Stimulated activated effector memory CD8-positive, alpha-beta T cell treated with anti-CD3 and anti-CD28 coated beads, Interleukin-12 subunit alpha, Interleukin-12 subunit beta, amount 100 ng/mL, for 72 hours (primary cell): Measurements from ENCODE around the gene EXOSC7.
"Not testable (repeated sequence)": the region's sequence is repeated elsewhere in the genome, so short reads cannot be mapped to it uniquely, and the experiment has no call there.

Source experiments
- ATAC-seq: fragments of 150-1000 bp; cut with Tn5 transposase; 2 replicates; pipeline ENCODE4 v1.10.0; 2021
- DNase-seq, 2 donors: peaks; one replicate each; pipeline ENCODE4 v3.0.0; 2021 to 2022; ENCODE audit warnings: low spot score in 2 of 2
- H3K27ac Mint-ChIP-seq: one replicate; pipeline ENCODE4 v1.8.0; 2022; ENCODE audit warnings: mild to moderate bottlenecking, mixed read lengths
- H3K36me3 Mint-ChIP-seq: one replicate; pipeline ENCODE4 v1.8.0; 2022; ENCODE audit warnings: mild to moderate bottlenecking, mixed read lengths
- H3K4me1 Mint-ChIP-seq: one replicate; pipeline ENCODE4 v1.8.0; 2022; ENCODE audit warnings: mixed read lengths
- H3K4me3 Mint-ChIP-seq: one replicate; pipeline ENCODE4 v1.8.0; 2022; ENCODE audit warnings: mild to moderate bottlenecking, mixed read lengths
- H3K9me3 Mint-ChIP-seq: one replicate; pipeline ENCODE4 v1.8.0; 2022; ENCODE audit warnings: mixed read lengths

Gene EXOSC7

GRCh38 chr3:45041666-45042065 lies 65.6 kb downstream of the EXOSC7 start:
- no peak overlapping the region for H3K27ac Mint-ChIP-seq
- ATAC-seq: no peak
- H3K9me3 Mint-ChIP-seq: no peaks in the 10 kb centered on the region
- H3K4me1 Mint-ChIP-seq: no peaks in the 10 kb centered on the region
- H3K36me3 Mint-ChIP-seq: no peaks in the 10 kb centered on the region
- DNase-seq: no peak
- H3K4me3 Mint-ChIP-seq: no peak overlapping the region

GRCh38 chr3:45042162-45042561 lies 66.1 kb downstream of the EXOSC7 start:
- Mint-ChIP-seq H3K36me3 (no peaks in the 10 kb centered on the region), H3K4me3 (no peak overlapping the region)

GRCh38 chr3:45043728-45044299 lies 67.8 kb downstream of the EXOSC7 start:
- H3K27ac Mint-ChIP-seq: no peak overlapping the region
- no peaks in the 10 kb centered on the region for H3K9me3 Mint-ChIP-seq
- no peak for DNase-seq
- no peak overlapping the region for H3K4me3 Mint-ChIP-seq
- ATAC-seq: no peak
- H3K36me3 Mint-ChIP-seq: no peaks in the 10 kb centered on the region
- no peaks in the 10 kb centered on the region for H3K4me1 Mint-ChIP-seq

More at GRCh38 chr3:45042162-45042561, 66.1 kb downstream of the EXOSC7 start:
- Mint-ChIP-seq H3K4me1 (no peaks in the 10 kb centered on the region), H3K27ac (no peak overlapping the region), H3K9me3 (no peaks in the 10 kb centered on the region)
- DNase-seq: no peak
- ATAC-seq: no peak

- DNase-seq: no peak
- Mint-ChIP-seq H3K4me1 (no peaks in the 10 kb centered on the region), H3K4me3 (no peak overlapping the region), H3K36me3 (no peaks in the 10 kb centered on the region), H3K27ac (no peak overlapping the region), H3K9me3 (no peaks in the 10 kb centered on the region)
- no peak for ATAC-seq
Observed at GRCh38 chr3:45048244-45048643, 72.2 kb downstream of the EXOSC7 start.

- Mint-ChIP-seq H3K4me3 (no peak overlapping the region), H3K27ac (no peak overlapping the region), H3K9me3 (no peaks in the 10 kb centered on the region), H3K36me3 (no peaks in the 10 kb centered on the region), H3K4me1 (no peaks in the 10 kb centered on the region)
- DNase-seq (no peak), ATAC-seq (no peak)
Observed at GRCh38 chr3:45049807-45050206, 73.8 kb downstream of the EXOSC7 start.

- Mint-ChIP-seq H3K9me3 (no peaks in the 10 kb centered on the region), H3K27ac (no peak overlapping the region)
- DNase-seq: no peak
Observed at GRCh38 chr3:45051685-45052084, 75.6 kb downstream of the EXOSC7 start.

GRCh38 chr3:45053805-45054195 lies 77.8 kb downstream of the EXOSC7 start:
- DNase-seq, H3K36me3 Mint-ChIP-seq, H3K4me1 Mint-ChIP-seq, H3K4me3 Mint-ChIP-seq, H3K9me3 Mint-ChIP-seq, H3K27ac Mint-ChIP-seq, ATAC-seq: not testable (repeated sequence)

More at GRCh38 chr3:45051685-45052084, 75.6 kb downstream of the EXOSC7 start:
- no peaks in the 10 kb centered on the region for H3K36me3 Mint-ChIP-seq
- no peaks in the 10 kb centered on the region for H3K4me1 Mint-ChIP-seq
- no peak for ATAC-seq
- H3K4me3 Mint-ChIP-seq: no peak overlapping the region

- no peaks in the 10 kb centered on the region for H3K36me3 Mint-ChIP-seq
- H3K4me1 Mint-ChIP-seq: peaks cover 8% of the 10 kb centered on the region
- H3K4me3 Mint-ChIP-seq: no peak overlapping the region
- no peak overlapping the region for H3K27ac Mint-ChIP-seq
- no peak for ATAC-seq
- H3K9me3 Mint-ChIP-seq: no peaks in the 10 kb centered on the region
- no peak for DNase-seq
Observed at GRCh38 chr3:45054196-45054857, 78.3 kb downstream of the EXOSC7 start.

- DNase-seq: no peak
Observed at GRCh38 chr3:45055032-45055410, 79.0 kb downstream of the EXOSC7 start.

GRCh38 chr3:45055411-45056143 lies 79.5 kb downstream of the EXOSC7 start:
- no peak for ATAC-seq
- Mint-ChIP-seq H3K4me3 (no peak overlapping the region), H3K9me3 (no peaks in the 10 kb centered on the region), H3K4me1 (peaks cover 8% of the 10 kb centered on the region), H3K36me3 (no peaks in the 10 kb centered on the region), H3K27ac (no peak overlapping the region)
- no peak for DNase-seq

More at GRCh38 chr3:45055032-45055410, 79.0 kb downstream of the EXOSC7 start:
- Mint-ChIP-seq H3K4me3 (no peak overlapping the region), H3K36me3 (no peaks in the 10 kb centered on the region), H3K9me3 (no peaks in the 10 kb centered on the region), H3K4me1 (peaks cover 8% of the 10 kb centered on the region), H3K27ac (no peak overlapping the region)
- ATAC-seq: no peak

- DNase-seq: no peak
- peaks cover 8% of the 10 kb centered on the region for H3K4me1 Mint-ChIP-seq
- ATAC-seq: no peak
- no peaks in the 10 kb centered on the region for H3K9me3 Mint-ChIP-seq
- H3K4me3 Mint-ChIP-seq: no peak overlapping the region
- no peaks in the 10 kb centered on the region for H3K36me3 Mint-ChIP-seq
- H3K27ac Mint-ChIP-seq: no peak overlapping the region
Observed at GRCh38 chr3:45056608-45057301, 80.7 kb downstream of the EXOSC7 start.

GRCh38 chr3:45057557-45057956 lies 81.5 kb downstream of the EXOSC7 start:
- no peak for ATAC-seq

GRCh38 chr3:45059132-45059531 lies 83.1 kb downstream of the EXOSC7 start:
- DNase-seq (no peak), ATAC-seq (no peak)
- H3K4me1 Mint-ChIP-seq: peaks cover 8% of the 10 kb centered on the region
- no peaks in the 10 kb centered on the region for H3K9me3 Mint-ChIP-seq
- H3K36me3 Mint-ChIP-seq: no peaks in the 10 kb centered on the region
- no peak overlapping the region for H3K27ac Mint-ChIP-seq
- H3K4me3 Mint-ChIP-seq: no peak overlapping the region

More at GRCh38 chr3:45057557-45057956, 81.5 kb downstream of the EXOSC7 start:
- no peak for DNase-seq
- Mint-ChIP-seq H3K4me1 (peaks cover 8% of the 10 kb centered on the region), H3K36me3 (no peaks in the 10 kb centered on the region), H3K27ac (no peak overlapping the region), H3K9me3 (no peaks in the 10 kb centered on the region), H3K4me3 (no peak overlapping the region)

- Mint-ChIP-seq H3K36me3 (no peaks in the 10 kb centered on the region), H3K4me3 (no peak overlapping the region), H3K4me1 (peaks cover 19% of the 10 kb centered on the region), H3K9me3 (no peaks in the 10 kb centered on the region), H3K27ac (no peak overlapping the region)
- no peak for DNase-seq
- no peak for ATAC-seq
Observed at GRCh38 chr3:45060165-45060892, 84.3 kb downstream of the EXOSC7 start.
